SU-DHL-6 (cell line): ENCODE results near the gene SCG2.

Experiments
- H2AFZ ChIP-seq: fragments of 200-600 bp; sonication (generic); 2 replicates; pipeline ENCODE4 v1.6.1; 2014; ENCODE audit warnings: low read depth, mild to moderate bottlenecking, moderate library complexity, mixed read lengths, antibody characterized with exemption, low read length; ENCODE audit not compliant: severe bottlenecking
- H3F3A ChIP-seq: fragments of 200-600 bp; shearing (Covaris generic); 2 replicates; pipeline ENCODE4 v1.6.0; 2016; ENCODE audit warnings: antibody characterized with exemption, mild to moderate bottlenecking; ENCODE audit not compliant: insufficient read depth
- H3K27ac ChIP-seq: fragments of 200-600 bp; sonication (generic); 2 replicates; pipeline ENCODE4 v1.5.1; 2016; ENCODE audit warnings: low read depth, mild to moderate bottlenecking, low read length, moderate library complexity, mixed read lengths
- H3K27me3 ChIP-seq: fragments of 200-600 bp; sonication (generic), shearing (Covaris generic); 2 replicates; pipeline ENCODE4 v1.6.0; 2014; ENCODE audit warnings: mild to moderate bottlenecking, low read length
- H3K36me3 ChIP-seq: fragments of 200-600 bp; sonication (generic); 2 replicates; pipeline ENCODE4 v1.6.1; 2014; ENCODE audit warnings: mild to moderate bottlenecking, low read length, mixed read lengths
- H3K4me2 ChIP-seq: fragments of 300-600, 200-600 bp; shearing (Covaris generic), sonication (generic); 2 replicates; pipeline ENCODE4 v1.6.0; 2014; ENCODE audit warnings: low read length, low read depth, mild to moderate bottlenecking; ENCODE audit not compliant: poor library complexity, severe bottlenecking
- H3K4me3 ChIP-seq: fragments of 200-600 bp; sonication (generic); 2 replicates; pipeline ENCODE4 v1.5.1; 2014; ENCODE audit warnings: antibody characterized with exemption, low read length, mild to moderate bottlenecking, mixed read lengths; ENCODE audit not compliant: insufficient read depth, poor library complexity, severe bottlenecking
- H3K79me2 ChIP-seq: fragments of 200-600 bp; sonication (generic); 2 replicates; pipeline ENCODE4 v1.6.1; 2014; ENCODE audit warnings: mild to moderate bottlenecking, low read length, moderate library complexity; ENCODE audit not compliant: insufficient read depth
- H3K9ac ChIP-seq: fragments of 200-600 bp; sonication (generic); 2 replicates; pipeline ENCODE4 v1.7.0; 2014; ENCODE audit warnings: mild to moderate bottlenecking, low read length
- H3K9me2 ChIP-seq: fragments of 200-600 bp; sonication (generic); replicated peaks from 2 replicates; pipeline ENCODE4 v1.6.1; 2014; ENCODE audit warnings: low read length; ENCODE audit not compliant: insufficient read depth
- H3K9me3 ChIP-seq: fragments of 200-600 bp; sonication (generic); 2 replicates; pipeline ENCODE4 v1.6.1; 2014; ENCODE audit warnings: low read length, mixed read lengths; ENCODE audit not compliant: insufficient read depth
- H4K20me1 ChIP-seq: fragments of 200-600 bp; sonication (generic); 2 replicates; pipeline ENCODE4 v1.6.1; 2014; ENCODE audit warnings: low read depth, mild to moderate bottlenecking, antibody characterized with exemption, low read length, moderate library complexity, mixed read lengths
- EZH2phosphoT487 ChIP-seq: fragments of 200-600 bp; sonication (generic), shearing (Covaris generic); conservative IDR thresholded peaks from 2 replicates; pipeline ENCODE4 v1.6.1; 2018; ENCODE audit warnings: mild to moderate bottlenecking, antibody characterized with exemption, low read length, moderate library complexity, mixed read lengths
- TF ChIP-seq, protein P1 (sequence below): fragments of 200-600 bp; sonication (generic); IDR thresholded peaks from one replicate; pipeline ENCODE4 v1.5.1; 2017; ENCODE audit warnings: antibody characterized with exemption, mild to moderate bottlenecking, low read length, moderate library complexity; ENCODE audit not compliant: insufficient read depth, poor library complexity, severe bottlenecking

The SCG2 gene

DNA sequence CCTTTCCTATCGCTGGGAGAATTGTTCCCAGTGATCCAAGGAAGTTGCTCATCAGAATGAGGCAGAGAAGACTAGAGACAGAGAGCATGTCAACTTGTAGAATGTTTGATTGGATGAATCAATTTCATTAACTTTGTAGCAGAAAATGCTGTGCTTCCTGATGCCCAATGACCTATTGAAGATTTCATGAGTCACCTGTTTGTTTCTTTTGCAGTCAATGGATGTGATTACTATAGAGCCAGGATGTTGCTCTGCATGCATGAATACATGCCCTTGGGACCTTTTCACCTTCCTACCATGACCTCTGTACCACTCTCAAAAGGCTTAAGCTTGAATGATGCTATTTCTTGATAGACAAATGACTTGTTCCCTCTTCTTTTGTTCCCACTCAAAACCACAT, 23.3 kb downstream of the SCG2 start:
- TF ChIP-seq, protein P1, sequence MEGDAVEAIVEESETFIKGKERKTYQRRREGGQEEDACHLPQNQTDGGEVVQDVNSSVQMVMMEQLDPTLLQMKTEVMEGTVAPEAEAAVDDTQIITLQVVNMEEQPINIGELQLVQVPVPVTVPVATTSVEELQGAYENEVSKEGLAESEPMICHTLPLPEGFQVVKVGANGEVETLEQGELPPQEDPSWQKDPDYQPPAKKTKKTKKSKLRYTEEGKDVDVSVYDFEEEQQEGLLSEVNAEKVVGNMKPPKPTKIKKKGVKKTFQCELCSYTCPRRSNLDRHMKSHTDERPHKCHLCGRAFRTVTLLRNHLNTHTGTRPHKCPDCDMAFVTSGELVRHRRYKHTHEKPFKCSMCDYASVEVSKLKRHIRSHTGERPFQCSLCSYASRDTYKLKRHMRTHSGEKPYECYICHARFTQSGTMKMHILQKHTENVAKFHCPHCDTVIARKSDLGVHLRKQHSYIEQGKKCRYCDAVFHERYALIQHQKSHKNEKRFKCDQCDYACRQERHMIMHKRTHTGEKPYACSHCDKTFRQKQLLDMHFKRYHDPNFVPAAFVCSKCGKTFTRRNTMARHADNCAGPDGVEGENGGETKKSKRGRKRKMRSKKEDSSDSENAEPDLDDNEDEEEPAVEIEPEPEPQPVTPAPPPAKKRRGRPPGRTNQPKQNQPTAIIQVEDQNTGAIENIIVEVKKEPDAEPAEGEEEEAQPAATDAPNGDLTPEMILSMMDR = no peak
- no peak for TF ChIP-seq EZH2phosphoT487
- H3K4me2 ChIP-seq = no peak overlapping the region

DNA sequence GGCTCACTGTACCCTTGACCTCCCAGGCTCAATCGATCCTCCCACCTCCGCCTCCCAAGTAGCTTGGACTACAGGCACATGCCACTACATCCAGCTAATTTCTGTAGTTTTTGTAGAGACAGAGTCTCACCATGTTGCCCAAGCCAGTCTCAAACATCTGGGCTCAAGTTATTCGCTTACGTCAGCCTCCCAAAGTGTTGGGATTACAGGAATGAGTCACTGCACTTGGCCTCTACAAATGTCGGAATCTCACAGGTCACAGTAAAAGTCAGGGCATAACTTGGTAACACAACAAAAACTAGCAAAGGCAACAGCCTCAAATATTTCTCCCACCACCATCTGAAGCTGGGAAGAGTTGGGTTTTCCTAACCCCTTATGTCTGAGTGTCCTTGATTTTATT, 25.3 kb downstream of the SCG2 start:
- H3K9ac ChIP-seq = no peak overlapping the region
- no peaks in the 10 kb centered on the region for H3K36me3 ChIP-seq
- H3K79me2 ChIP-seq = no peaks in the 10 kb centered on the region
- no peak overlapping the region for H3K27ac ChIP-seq
- H3K4me3 ChIP-seq = no peak overlapping the region
- no peaks in the 10 kb centered on the region for H3F3A ChIP-seq
- no peaks in the 10 kb centered on the region for H3K9me2 ChIP-seq
- no peaks in the 10 kb centered on the region for H3K27me3 ChIP-seq
- no peak overlapping the region for H2AFZ ChIP-seq
- no peak overlapping the region for H3K4me2 ChIP-seq
- H3K9me3 ChIP-seq = no peaks in the 10 kb centered on the region
- no peaks in the 10 kb centered on the region for H4K20me1 ChIP-seq
- TF ChIP-seq EZH2phosphoT487 = no peak
- TF ChIP-seq, protein P1 = no peak

More for the DNA sequence above, 23.3 kb downstream of the SCG2 start:
- Histone ChIP-seq H3K4me3 (no peak overlapping the region), H3F3A (no peaks in the 10 kb centered on the region), H3K9ac (no peak overlapping the region), H3K79me2 (no peaks in the 10 kb centered on the region), H2AFZ (no peak overlapping the region), H3K36me3 (no peaks in the 10 kb centered on the region), H4K20me1 (no peaks in the 10 kb centered on the region), H3K9me2 (no peaks in the 10 kb centered on the region), H3K9me3 (no peaks in the 10 kb centered on the region), H3K27me3 (no peaks in the 10 kb centered on the region), H3K27ac (no peak overlapping the region)

DNA sequence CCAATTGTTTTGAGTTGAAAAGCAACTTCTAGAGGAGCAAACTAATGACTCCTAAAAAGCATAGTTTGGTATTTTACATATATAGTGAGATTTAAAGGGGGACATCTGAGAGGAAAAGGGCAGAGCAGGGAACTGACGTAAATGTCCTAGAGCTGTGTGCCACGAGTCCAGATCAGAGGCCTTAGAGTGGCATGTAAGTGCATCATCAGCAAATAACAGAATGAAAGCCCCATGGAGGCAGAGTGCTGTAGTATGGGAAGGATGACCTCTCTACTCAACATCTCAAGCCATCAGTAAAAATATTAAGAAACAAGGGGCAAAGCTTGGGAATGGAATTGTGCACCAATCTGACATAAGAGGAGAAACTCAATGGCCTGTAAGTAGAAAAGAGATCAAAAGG, 31.4 kb downstream of the SCG2 start:
- TF ChIP-seq, protein P1 = no peak
- no peak for TF ChIP-seq EZH2phosphoT487
- H3K27me3 ChIP-seq = no peaks in the 10 kb centered on the region
- H3K9ac ChIP-seq = no peak overlapping the region
- H3K27ac ChIP-seq = no peak overlapping the region
- H3K9me3 ChIP-seq = no peaks in the 10 kb centered on the region
- H3K36me3 ChIP-seq = no peaks in the 10 kb centered on the region
- H3K79me2 ChIP-seq = no peaks in the 10 kb centered on the region
- no peaks in the 10 kb centered on the region for H3K9me2 ChIP-seq
- no peaks in the 10 kb centered on the region for H4K20me1 ChIP-seq
- H2AFZ ChIP-seq = no peak overlapping the region
- no peak overlapping the region for H3K4me2 ChIP-seq
- H3F3A ChIP-seq = no peaks in the 10 kb centered on the region
- H3K4me3 ChIP-seq = no peak overlapping the region
